GM19467 (cell line): ENCODE results near the gene SOAT1.
A peak's percentile ranks its signal among the peaks of the same experiment; 100 is the strongest.
"Not testable (repeated sequence)": the region's sequence is repeated elsewhere in the genome, so short reads cannot be mapped to it uniquely, and the experiment has no call there.

Source experiments
- ATAC-seq: cut with Tn5 transposase; IDR thresholded peaks from one replicate; pipeline ENCODE4 v1.9.1; 2021; ENCODE audit warnings: mild to moderate bottlenecking, moderate library complexity; ENCODE audit not compliant: unreplicated experiment

Gene SOAT1

GRCh38 chr1:179342740-179343404 lies 49.3 kb downstream of the SOAT1 start:
- no peak for ATAC-seq

GRCh38 chr1:179351281-179351680 lies 57.7 kb downstream of the SOAT1 start:
- ATAC-seq, result no peak

DNA sequence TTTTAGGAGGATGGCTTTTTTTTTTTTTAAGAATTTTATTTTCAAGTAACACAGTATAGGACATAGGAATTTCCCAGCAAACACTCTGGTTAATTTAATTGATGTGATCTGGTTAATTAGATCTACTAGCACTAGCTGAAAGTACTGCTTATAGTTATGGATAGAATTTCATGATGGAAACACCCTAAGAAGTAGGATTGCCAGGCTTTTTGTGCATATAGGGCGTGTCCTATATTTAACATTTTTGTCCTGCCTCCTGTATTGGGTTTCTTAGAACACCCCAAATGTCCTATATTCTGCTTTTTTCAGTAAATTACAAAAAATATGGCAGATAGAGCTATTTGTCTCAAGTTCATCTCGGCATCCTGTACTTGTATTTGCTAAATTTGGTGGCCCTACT lies 58.6 kb downstream of the SOAT1 start:
- ATAC-seq, result no peak

DNA sequence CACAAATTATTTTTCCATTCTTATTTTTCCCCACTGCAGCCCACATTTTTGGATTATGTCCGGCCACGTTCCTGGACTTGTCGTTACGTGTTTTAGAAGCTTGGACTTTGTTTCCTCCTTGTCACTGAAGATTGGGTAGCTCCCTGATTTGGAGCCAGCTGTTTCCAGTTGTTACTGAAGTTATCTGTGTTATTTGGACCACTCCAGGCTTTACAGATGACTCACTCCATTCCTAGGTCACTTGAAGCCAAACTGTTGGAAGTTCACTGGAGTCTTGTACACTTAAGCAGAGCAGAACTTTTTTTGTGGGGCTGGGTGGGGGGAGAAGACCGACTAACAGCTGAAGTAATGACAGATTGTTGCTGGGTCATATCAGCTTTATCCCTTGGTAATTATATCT lies 59.9 kb downstream of the SOAT1 start:
- no peak for ATAC-seq

DNA sequence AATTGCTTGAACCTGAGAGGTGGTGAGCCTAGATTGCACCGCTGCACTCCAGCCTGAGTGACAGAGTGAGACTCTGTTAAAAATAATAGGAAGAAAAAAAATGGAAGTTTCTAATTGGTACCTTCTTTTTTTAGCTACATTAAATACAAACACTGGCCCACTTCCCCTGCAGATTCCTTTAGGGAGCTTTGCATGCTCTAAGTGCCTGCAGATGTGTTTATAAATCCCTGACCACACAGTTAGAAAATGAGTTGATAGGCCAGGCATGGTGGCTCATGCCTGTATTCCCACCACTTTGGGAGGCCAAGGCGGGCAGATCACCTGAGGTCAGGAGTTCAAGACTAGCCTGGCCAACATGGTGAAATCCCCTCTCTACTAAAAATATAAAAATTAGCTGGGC lies 68.0 kb downstream of the SOAT1 start:
- not testable (repeated sequence) for ATAC-seq

GRCh38 chr1:179365342-179366092 lies 71.9 kb downstream of the SOAT1 start, which contains the start of gene AXDND1:
TSS of gene AXDND1 (plus strand) at chr1:179365971. CDS start at chr1:179366510, 539 bp downstream.
- ATAC-seq, result peak; percentile 92

GRCh38 chr1:179366093-179366800 lies 72.7 kb downstream of the SOAT1 start:
- ATAC-seq, result peak; percentile 26

GRCh38 chr1:179369751-179370341 lies 76.2 kb downstream of the SOAT1 start:
- ATAC-seq, result no peak

GRCh38 chr1:179372160-179372559 lies 78.6 kb downstream of the SOAT1 start:
- no peak for ATAC-seq

DNA sequence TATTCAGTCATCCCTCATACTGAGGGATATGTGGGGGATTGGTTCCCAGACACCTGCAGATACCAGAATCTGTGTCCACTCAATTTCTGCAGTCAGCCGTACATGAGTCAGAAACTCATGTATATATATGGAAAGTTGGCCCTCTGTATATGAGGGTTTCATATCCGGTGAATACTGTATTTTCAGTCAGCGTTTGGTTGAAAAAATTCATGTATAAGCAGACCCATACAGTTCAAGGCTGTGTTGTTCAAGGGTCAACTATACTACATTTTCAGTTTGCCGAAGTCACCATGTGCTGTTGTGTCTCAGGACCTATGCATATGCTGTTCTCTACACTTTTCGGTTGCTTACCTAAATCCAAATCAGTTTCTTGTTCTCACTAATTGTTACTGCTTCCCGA lies 82.6 kb downstream of the SOAT1 start:
- ATAC-seq, result no peak

- ATAC-seq, result no peak
Measured at GRCh38 chr1:179380299-179380698, 86.7 kb downstream of the SOAT1 start.

DNA sequence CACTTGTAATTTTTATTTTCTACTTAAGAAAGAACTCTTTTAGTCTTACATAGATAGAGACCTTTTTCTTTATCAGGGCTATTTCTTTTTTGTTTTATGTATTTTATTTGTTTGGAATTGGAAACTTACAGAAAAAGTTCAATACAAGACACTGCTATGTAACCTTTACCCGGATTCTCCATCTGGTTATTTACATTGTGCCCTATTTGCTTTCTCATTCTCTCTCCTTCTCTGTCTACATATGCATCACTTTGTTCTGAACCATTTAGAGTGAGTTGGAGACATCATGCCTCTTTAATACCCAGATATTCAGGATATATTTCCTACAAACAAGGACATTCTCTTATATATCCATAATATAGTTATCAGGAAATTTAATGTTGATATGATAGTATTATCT lies 90.4 kb downstream of the SOAT1 start:
- no peak for ATAC-seq

DNA sequence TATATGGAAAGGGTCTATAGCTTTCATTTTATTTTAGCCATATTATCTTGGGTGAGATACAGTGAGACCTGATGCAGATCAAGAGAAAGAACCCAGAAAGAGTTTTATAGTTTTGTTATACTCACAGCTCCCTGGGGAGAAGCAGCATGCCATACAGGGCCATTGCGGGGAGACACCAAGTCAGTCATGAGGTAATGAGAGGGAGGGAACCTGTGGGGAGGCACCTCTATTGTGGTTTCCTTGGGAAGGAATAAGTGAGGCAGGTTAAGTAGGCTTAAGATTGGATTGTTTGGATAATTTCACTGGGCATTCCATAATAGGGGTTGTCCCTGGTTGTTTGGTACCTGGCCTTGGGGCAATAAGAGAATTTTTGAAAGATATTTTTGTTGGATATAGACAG lies 91.9 kb downstream of the SOAT1 start:
- ATAC-seq, result no peak

DNA sequence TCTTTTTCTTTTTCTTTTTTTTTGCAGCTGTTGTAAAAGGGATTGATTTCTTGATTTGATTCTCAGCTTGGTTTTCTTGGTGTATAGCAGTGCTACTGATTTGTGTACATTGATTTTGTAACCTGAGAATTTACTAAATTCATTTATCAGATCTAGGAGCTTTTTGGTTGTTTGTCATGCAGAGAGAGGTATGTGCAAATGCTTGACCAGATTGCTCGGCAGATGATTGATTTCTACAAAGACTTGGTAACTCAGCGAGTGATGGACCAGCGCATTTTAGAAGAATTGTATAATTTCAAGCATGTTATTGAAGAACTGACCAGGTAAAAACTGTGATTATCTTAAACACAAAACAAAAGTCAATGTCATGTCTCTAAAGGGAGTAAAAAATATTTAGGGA lies 100.1 kb downstream of the SOAT1 start:
- no peak for ATAC-seq

GRCh38 chr1:179399399-179399798 lies 105.8 kb downstream of the SOAT1 start:
- not testable (repeated sequence) for ATAC-seq
